GM19043 (cell line): ENCODE measurements around the gene CERKL.
A peak's percentile ranks its signal among the peaks of the same experiment; 100 is the strongest.

ENCODE experiments used
- ATAC-seq: cut with Tn5 transposase; IDR thresholded peaks from one replicate; pipeline ENCODE4 v1.9.1; 2021; ENCODE audit warnings: low read depth; ENCODE audit not compliant: unreplicated experiment

The CERKL gene

DNA sequence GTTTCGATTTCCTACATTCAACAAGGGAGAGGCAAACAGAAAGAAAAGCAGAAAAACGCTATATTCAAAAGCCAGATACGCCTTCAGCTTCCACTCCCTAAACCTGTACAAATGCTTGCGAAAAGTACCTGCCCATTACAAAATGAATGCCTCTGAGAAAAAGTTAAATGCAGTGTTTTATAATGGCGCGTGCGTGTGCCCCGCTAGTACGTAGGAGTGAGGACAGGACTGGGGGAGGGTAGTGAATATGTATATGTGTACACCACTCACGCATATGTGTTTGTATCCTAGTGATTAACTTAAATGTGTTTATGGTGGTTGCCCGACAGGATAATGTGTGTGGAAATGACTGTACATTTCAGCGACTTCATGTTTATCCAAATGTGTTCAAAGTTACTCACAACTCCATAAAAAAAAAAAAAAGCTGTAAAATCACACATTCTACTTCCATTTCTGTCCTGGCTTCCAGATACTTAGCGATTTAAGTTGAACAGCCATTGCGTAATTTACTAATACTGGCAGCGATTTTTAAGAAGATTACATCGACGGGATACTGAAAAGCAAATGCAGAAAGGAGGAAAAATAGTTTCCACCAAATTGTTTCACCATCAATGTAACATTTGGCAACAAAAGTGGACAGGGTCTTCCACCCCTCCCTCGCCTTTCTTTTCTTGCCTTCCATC is 22.1 kb upstream of the CERKL start:
- ATAC-seq: no peak

DNA sequence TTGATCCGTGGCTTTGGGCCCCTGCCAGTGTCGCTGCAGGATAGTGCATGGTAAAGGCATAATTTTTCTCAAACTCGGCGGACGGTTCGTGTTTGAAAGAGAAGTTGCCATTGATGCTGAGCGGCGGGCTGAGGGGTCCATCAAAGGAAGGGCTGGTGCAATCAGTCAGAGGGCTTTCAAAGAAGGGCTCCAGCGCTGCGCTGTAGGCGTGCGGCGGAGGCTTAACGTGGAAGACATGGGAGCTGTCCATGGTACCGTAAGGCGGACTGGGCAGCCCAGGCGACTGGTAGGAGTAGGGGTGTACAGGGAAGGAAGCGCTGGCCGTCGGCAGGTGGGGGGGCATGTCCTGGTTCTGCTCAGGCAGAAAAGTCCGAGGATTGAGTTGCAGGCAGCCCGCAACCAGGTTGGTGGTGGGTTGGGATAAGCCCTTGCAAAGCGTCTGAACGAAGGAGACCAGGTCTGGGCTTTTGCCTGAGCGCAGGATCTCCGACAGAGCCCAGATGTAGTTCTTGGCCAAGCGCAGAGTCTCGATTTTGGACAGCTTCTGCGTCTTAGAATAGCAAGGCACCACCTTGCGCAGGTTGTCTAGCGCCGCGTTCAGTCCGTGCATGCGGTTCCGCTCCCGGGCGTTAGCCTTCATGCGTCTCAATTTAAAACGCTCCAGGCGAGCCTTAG is 21.1 kb upstream of the CERKL start:
- ATAC-seq: no peak

DNA sequence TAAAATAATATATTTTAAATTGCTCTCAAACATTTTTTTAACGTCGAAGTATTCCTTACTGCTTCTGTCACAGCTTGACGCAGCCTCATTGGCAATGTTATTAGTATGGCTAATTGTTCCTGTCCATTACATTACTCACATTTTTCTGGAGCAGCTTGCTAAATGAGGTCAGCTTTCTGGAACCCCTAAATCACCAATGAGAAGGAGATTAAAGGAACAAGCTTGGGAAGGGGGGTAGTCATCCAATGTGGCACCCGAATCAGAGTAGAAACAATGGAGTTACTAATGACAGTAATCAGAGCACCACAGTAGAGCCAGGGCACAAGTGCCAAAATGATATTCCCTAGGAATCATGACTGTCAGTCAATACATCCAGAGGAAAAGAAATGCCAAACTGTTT is 18.3 kb upstream of the CERKL start:
- ATAC-seq: no peak

DNA sequence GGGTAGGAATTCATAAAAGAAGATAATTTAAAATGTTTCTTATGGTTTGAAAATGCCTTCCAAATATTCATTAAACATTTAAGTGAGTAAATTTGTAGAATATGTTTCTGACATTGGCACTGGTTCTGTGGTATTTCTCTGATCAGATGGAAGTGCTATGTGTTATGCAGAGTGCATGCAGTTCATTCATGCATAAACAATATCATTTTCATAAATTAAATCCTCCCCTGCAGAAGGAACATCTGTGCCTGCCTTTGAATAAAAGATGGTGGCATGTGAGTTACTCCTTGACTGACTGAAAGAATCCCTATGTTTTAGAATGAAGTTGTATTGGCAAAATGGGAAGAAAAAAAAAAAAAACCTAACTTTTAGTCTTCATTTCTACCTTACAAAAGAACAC is 17.6 kb upstream of the CERKL start:
- no peak for ATAC-seq

DNA sequence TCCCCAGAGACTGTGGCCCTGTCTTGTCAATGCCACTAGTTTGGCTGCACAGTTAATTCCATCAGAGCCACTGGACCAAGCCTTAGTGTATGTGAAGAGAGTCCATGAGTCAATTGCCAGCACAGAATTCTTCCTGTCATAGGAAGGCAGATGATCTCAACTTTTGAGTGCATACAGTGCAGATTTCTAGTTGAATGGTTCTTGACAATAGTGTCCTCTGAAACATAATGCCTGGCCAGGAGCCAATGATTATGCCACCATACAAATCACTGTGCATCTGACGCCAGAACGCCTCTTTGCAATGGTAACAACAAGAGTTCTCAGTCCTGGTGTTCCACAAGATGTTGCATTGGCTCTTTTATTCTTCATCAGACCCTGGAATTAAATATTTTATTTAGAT is 16.3 kb upstream of the CERKL start:
- no peak for ATAC-seq

DNA sequence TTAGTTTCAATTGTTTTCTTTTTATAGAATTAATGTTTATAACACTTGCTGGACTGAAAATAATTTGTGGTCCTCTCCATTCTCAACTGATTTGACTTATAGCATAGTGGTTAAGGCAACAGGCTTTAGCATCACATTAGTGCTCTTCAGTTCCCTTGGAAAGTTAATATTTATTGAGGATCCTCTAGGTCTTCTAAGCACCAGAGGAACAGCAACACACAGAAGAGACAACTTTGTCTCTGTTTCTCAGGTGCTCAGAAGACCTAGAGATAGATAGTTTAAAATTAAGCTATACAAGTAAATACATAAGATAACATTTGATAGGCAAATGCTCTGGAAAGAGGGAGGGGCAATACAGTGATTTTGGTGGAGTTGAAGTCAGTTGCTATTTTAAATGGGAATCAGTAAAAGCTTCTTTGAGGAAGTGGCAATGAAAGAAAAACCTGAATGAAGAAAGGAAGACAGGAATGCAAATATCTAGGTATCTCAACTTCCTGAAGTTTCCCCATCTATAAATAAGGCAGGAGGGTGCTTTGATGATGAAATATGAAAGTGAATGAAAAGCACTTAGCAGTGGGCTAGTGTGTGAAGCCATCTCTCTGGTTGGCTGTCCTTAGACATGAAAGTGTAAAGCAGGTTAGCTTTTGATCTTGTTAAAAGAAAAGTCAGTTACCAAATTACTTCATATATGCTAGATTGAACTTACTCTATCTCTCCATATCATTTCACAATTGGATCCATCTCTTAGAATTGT is 15.5 kb upstream of the CERKL start:
- peak; percentile 89 for ATAC-seq

DNA sequence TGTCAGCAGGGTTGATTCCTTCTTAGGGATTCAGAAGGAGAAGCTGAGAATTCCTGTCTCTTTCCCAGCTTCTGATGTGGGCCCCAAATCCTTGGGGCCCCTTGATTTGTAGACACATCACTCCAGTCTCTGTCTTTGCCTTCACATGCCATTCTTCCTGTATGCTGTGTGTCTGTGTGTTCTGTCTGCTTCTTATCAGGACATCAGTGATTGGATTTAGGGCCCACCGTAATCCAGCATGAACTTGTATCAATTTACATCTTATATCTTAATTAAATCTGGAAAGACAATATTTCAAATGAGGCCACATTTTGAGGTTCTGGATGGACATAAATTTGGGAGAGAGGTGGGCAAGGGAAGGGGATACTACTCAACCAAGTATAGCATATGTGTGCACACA is 13.7 kb upstream of the CERKL start:
- no peak for ATAC-seq

DNA sequence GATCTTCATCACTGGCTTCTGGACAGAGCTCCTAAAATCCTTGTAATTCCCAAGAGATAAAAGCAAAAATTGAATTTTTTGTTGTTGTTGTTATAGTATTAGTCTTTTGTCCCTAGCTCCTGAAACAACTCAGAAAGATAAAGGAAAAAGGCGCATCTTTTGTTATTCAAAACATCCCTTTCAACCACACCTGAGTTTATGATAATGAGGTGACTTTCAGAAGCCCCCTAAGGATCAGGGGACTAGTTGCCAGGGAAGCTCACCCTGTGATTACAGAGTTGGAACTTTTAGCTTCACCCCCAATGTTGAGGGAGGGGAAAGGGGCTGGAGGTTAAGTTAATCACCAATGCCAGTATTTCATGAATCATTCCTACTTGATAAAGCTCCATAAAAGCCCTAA is 10.3 kb upstream of the CERKL start:
- ATAC-seq: no peak

DNA sequence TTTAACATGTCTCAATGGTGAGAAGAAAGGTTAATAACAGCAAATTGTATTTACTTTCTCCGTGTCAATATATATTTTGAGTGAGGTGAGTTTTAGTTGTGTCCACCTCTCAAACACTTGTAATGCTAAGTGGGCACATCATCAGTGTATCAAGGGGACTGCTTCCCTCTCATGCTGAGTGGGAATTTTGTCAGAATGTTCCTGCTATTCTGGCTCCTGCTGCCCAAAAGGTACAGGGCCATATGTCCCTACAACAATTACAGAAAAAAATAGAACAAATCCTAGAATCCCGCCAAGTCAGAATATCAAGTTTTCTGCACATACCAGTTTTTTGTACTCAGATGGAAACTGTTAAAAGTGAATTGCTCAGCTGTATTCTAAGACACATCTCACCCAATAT is 5.4 kb upstream of the CERKL start:
- no peak for ATAC-seq

DNA sequence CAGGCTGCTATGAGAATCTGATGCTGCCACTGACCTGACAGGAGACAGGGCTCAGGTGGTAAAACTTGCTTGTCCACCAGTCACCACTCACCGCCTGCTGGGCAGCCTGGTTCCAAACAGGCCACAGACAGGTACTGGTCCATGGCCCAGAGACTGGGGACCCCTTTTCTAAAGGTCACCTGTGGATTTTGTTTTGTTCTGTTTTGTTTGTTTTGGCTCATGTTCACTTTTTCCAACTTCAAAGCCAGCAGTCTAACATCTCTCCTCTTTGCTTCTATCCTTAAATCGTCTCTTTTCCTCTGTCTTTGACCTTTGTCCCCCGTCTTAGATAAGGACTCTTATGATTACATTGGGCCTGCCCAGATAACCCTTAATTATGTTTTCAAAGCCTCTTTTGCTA is 3.3 kb upstream of the CERKL start:
- no peak for ATAC-seq

DNA sequence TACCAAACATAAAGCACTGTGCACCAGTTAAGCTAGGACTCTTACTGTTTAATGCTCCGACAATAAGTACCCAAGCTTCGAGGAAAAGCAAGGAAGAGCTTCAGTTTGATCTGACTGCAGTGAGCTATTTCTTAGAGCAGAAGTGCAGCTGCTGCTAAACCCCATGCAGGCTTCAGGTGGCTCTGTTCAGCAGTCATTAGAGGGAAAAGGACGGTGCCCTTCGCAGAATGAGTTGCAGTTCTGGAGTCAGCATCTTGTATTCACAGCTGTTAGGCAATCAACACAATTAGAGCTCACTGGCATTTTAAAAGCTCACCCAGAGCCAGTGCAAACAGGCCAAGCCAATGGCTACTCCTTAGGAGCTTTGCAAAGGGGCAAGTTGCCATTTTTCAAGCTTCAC is 1.5 kb upstream of the CERKL start:
- no peak for ATAC-seq

DNA sequence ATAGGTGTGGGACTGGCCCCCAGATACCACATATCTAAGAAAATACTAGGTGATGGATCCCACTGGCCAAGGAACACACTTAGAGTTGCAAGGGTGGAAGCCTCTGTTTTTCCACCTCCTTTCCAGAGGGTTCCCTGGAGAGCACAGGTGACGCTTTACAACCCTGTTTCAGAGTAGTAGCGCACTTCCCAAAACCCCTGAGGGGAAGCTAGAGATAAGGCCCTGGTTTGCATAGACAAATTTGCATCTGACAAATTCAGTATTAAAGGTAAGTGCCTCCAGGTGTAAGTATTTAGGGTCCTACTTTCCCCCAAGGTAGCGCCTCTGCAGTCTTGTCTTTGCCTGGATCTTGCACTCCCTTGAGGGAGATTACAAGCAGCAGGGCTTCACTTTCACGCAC is 474 bp upstream of the CERKL start:
- ATAC-seq: no peak

DNA sequence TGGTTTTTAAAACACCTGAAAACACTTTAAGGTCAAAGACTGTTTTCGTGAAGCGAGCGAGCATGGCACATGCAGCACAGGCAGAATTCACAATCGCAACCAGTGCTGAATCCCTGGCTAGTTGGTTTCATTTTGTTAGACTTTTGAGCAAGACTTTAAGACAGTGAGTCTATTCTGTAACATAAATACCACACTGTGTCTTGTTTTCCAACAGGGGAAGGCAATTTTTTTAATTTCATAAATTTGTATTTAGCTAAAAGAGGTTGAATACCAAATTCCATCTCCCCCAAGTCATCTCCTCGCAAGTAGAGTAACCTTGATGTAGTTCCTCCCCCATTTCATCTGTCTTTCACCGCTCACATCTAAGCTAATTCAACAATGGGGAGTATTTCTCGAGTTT is 1.4 kb downstream of the CERKL start:
- ATAC-seq: no peak

DNA sequence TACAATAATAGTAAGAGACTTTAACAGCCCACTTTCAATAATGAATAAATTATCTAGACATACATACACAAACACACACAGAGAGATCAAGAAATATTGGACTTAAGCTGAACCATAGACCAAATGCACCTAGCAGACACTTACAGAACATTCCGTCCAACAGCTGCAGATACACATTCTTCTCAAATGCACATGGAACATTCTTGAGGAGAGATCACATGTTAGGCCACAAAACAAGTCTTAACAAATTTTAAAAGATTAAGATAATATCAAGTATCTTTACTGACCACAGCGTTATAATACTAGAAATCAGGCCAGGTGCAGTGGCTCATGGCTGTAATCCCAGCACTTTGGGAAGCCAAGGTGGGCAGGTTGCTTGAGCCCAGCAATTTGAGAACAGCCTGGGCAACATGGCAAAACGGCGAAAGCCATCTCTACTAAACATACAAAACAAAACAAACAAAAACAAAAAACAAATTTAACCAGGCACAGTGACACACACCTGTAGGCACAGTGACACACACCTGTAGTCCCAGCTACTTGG is 7.4 kb downstream of the CERKL start:
- ATAC-seq: no peak

DNA sequence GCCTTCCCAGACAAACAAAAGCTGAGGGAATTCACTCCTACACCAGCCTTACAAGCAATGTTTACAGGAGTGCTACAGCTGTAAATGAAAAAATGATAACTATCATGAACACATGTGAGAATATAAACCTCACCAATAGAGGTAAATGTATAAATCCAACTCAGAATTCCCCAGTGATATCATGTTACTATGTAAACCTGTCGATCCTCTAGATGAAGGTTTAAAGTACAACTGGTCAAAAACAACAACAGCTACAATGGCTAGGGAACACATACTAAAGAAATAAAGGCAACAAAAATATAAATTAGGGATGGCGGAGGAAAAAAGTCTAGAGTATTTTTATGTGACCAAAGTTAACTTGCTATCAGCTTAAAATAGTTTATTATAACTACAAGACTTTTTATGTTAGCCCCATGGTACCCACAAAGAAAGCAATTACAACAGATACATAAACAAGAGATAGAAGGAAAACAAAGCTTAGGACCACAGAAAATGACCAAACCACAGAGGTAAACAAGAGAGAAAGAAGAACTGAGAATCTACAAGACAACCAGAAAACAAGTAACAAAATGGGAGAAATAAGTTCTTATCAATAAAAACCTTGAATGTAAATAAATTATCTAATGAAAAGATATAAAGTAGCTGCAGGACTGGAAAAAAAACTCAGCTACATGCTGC is 8.3 kb downstream of the CERKL start:
- no peak for ATAC-seq

DNA sequence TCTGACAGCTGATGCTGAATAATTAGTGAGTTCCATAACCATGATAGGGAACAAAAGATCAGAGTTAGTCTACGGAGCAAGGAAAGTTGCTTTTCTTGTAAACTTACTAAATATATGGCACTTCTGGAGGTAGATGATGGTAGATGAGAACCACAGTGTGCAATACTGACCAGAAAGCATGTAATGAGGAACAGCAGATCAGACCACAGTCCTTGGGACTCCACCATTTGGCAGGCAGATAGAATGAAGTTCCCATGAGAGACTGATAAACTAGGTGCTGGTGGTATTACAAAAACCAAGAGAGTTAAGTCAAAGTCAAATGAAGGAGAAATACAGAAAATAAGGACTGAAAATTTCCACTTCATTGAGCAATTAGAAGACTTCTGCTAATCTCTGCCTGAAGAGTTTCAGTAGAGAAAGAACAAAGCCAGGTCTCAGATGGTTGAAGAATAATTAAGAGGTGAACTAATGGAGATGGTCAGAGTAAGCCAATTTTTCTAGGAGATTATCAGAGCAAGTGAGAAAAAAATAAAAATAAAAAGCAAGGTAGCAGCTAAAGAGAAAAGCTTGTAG is 10.4 kb downstream of the CERKL start:
- no peak for ATAC-seq

DNA sequence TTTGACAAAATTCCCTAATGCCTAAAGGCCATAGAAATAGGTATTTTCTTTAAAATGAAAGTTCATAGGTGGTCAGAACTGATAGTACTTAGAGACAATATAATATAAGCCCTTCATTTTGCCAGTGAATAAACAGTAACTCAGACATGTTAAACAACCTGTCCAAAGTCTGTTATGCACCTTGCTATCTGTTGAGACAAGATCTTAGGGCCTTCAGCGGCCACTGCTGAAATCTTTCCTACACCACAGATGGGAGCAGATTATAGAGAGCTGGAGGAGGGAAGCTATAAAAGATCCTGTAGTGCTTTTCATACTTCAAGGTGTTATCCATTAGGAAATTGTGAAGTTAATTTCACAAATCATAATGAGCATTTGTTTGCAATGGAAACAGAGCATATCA is 13.8 kb downstream of the CERKL start:
- ATAC-seq: no peak

DNA sequence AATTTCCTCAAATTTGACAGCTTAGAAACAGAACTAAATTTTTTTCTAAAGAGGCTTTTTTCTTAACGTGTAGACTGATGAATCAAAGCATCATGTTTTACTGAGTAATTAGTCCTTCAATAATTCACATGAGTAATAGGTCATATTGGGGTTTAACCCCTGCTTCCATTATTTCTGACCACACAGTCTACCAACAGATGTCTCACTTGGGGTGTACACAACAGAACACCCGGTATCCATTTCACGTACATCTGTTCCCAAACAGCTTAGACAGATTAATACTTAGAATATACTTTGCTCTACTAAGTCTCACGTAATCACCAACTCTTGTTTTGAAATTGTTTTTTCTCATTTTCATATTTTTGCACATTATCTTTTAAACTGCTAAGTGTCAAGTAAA is 14.8 kb downstream of the CERKL start:
- no peak for ATAC-seq

DNA sequence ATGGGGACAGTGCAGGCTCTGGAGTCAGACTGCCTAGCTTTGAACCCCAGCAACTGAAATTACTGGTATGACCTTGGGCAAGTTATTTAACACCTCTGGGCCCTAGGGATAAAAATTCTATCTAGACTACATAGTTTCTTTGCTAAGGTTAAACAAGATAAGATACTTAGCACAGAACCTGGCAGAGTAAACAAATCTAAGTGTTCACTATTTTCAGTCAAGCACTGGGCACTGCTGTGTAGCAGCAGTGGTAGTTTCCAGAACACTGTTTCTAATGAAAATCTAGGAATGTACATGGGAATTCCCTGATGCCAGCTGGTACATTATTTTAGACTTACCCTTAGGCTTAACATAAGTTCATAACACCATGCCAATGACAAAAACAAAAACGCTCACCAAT is 17.2 kb downstream of the CERKL start:
- ATAC-seq: no peak

DNA sequence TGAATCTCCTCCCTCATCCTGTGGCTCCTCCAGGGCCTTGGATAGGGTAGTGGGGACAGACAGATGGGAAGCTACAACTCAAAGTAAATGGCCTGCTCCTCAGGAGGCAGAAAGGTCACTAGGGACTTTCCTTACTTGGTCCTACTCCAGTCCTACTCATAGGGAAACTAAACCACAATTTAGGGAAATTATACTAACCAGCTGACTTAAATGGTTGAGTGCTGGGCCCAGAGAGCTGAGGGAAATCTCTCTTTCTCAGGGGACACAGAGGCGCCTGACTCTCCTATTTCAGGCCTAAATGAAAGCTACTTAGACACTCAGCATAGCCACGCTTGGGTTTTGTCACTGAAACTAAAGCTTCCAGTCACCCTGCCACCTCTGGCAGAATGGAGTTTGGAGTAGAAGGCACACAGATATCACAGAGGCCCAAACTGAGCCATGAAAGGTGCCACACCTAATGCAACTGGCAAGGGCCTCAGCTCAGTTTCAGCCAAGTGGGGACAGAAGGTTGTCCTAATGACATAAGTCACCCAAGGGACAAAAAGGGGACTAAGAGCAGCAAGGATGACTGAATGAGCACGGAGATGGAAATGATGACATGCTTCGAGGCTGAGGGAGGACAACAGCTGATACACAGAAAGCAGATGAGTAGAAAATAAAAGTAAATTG is 24.0 kb downstream of the CERKL start:
- ATAC-seq: peak; percentile 50
